Adipocyte (in vitro differentiated cells): ENCODE measurements around the gene RNF111.

ENCODE experiments used
- DNase-seq: peaks from one replicate; pipeline ENCODE4 v3.0.0-alpha.2; 2015; ENCODE audit warnings: low read depth
- H3K27me3 ChIP-seq: replicated peaks from 2 replicates; pipeline ENCODE4 v1.7.0; 2013; ENCODE audit warnings: mild to moderate bottlenecking, low read length, moderate library complexity; ENCODE audit not compliant: control insufficient read depth, insufficient read depth
- H3K36me3 ChIP-seq: 2 replicates; pipeline ENCODE4 v1.7.0; 2013; ENCODE audit warnings: low read length, mild to moderate bottlenecking, moderate library complexity; ENCODE audit not compliant: control insufficient read depth, insufficient read depth, severe bottlenecking
- H3K4me1 ChIP-seq: 2 replicates; pipeline ENCODE4 v1.7.0; 2013; ENCODE audit warnings: mild to moderate bottlenecking, low read length, moderate library complexity; ENCODE audit not compliant: control insufficient read depth, insufficient read depth
- H3K4me3 ChIP-seq: 2 replicates; pipeline ENCODE4 v1.7.0; 2013; ENCODE audit warnings: mild to moderate bottlenecking, low read length, moderate library complexity
- H3K9ac ChIP-seq: 2 replicates; pipeline ENCODE4 v1.7.0; 2013; ENCODE audit warnings: mild to moderate bottlenecking, low read length, moderate library complexity
- H3K9me3 ChIP-seq: 2 replicates; pipeline ENCODE4 v1.7.0; 2013; ENCODE audit warnings: mild to moderate bottlenecking, low read length, moderate library complexity; ENCODE audit not compliant: control insufficient read depth

RNF111 gene

GRCh38 chr15:59063042-59063441 lies 75.6 kb downstream of the RNF111 start:
- Histone ChIP-seq H3K9me3 (no peaks in the 10 kb centered on the region), H3K9ac (peak overlapping the region; percentile 60), H3K4me1 (peaks cover 28% of the 10 kb centered on the region), H3K4me3 (peak overlapping the region; percentile 59), H3K36me3 (peaks cover 77% of the 10 kb centered on the region), H3K27me3 (no peaks in the 10 kb centered on the region)
- no peak for DNase-seq

DNA sequence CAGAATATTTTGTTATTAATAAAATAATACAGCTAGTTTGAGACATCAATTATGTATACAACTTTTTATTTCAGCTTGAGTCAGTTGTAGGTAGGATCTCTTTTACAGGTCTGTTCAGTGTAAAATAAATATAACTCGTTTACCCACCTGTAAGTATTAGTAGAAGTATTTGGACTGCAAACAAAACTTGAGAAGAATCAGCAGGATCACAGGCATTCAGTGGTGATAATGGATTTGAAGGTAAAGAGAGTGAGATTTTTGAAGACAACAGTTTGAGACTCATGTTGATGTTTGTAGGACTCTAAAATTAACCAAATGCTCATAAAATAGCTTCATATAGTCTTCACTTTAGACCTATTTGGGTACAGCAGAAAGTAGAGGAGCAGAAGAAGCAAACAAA lies 82.0 kb downstream of the RNF111 start:
- no peaks in the 10 kb centered on the region for H3K9me3 ChIP-seq
- no peak overlapping the region for H3K4me3 ChIP-seq
- no peak overlapping the region for H3K9ac ChIP-seq
- DNase-seq: no peak
- H3K4me1 ChIP-seq: no peaks in the 10 kb centered on the region
- peaks cover 72% of the 10 kb centered on the region for H3K36me3 ChIP-seq
- H3K27me3 ChIP-seq: no peaks in the 10 kb centered on the region

DNA sequence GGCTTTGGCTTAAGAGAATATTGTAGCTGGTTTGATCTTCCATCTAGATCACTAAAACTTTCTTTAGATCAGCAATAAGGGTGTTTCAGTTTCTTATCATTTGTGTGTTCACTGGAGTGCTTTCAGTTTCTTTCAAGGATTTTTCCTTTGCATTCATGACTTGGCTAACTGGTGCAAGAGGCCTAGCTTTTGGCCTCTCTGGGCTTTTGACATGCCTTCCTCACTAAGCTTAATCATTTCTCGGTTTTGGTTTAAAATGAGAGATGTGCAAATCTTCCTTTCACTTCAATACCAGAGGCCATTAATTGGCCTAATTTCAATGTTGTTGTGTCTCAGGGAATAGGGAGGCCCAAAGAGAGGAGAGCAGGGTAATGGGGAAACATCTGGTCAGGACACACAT lies 87.1 kb downstream of the RNF111 start:
- Histone ChIP-seq H3K36me3 (peaks cover 61% of the 10 kb centered on the region), H3K4me1 (no peaks in the 10 kb centered on the region), H3K27me3 (no peaks in the 10 kb centered on the region), H3K4me3 (no peak overlapping the region), H3K9ac (no peak overlapping the region), H3K9me3 (no peaks in the 10 kb centered on the region)
- no peak for DNase-seq

GRCh38 chr15:59087731-59088130 lies 100.3 kb downstream of the RNF111 start:
- no peaks in the 10 kb centered on the region for H3K9me3 ChIP-seq
- no peaks in the 10 kb centered on the region for H3K4me1 ChIP-seq
- no peak overlapping the region for H3K4me3 ChIP-seq
- peaks cover 87% of the 10 kb centered on the region for H3K36me3 ChIP-seq
- no peak overlapping the region for H3K9ac ChIP-seq
- H3K27me3 ChIP-seq: no peaks in the 10 kb centered on the region
- DNase-seq: no peak

GRCh38 chr15:59094077-59094476 lies 106.6 kb downstream of the RNF111 start:
- no peaks in the 10 kb centered on the region for H3K4me1 ChIP-seq
- H3K9me3 ChIP-seq: no peaks in the 10 kb centered on the region
- H3K4me3 ChIP-seq: no peak overlapping the region
- DNase-seq: no peak
- no peak overlapping the region for H3K9ac ChIP-seq
- peaks cover 87% of the 10 kb centered on the region for H3K36me3 ChIP-seq
- no peaks in the 10 kb centered on the region for H3K27me3 ChIP-seq

DNA sequence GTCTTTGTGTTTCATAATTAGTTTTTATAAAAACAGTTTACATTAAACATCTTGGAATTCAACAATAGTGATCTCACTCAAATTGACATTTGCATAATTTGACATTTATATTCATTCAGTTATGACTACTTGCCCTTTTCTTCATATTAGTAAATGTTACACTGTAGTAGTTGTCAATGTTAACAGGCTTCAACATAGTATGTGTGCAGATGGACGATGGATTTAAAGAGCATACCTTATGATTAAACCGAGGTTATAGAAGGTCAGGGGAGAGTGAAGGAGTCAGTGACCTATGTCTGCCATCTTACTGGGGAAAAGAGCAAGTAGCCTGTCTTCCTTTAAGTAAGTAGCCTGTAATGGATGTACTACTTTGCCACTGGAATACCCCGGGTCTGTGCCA lies 109.0 kb downstream of the RNF111 start:
- no peaks in the 10 kb centered on the region for H3K9me3 ChIP-seq
- DNase-seq: no peak
- no peaks in the 10 kb centered on the region for H3K4me1 ChIP-seq
- H3K27me3 ChIP-seq: no peaks in the 10 kb centered on the region
- H3K9ac ChIP-seq: no peak overlapping the region
- H3K36me3 ChIP-seq: peaks cover 72% of the 10 kb centered on the region
- H3K4me3 ChIP-seq: no peak overlapping the region

DNA sequence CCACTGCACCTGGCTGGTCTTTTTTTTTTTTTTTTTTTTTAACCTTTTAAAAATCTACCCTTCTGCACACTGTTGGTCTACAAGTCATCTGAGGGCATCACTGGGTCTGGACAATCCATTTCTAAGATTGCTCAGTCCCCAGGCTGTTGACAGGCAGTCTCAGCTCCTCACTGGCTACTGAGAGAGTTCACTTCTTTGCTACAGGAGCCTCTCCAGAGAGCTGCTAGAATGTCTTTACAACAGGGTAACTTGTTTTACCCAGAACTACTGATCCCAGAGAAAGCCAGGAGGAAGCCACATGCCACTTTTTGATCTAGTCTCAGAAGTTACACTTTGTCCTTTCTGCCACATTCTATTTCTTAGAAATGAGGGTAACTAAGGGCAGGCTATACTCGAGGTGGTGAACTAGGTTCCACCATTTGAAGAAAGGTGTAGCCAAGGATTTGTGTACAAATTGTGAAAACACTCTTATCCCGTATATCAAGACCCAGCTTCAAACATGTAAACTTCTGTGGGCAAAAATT lies 111.8 kb downstream of the RNF111 start:
- H3K27me3 ChIP-seq: no peaks in the 10 kb centered on the region
- peaks cover 46% of the 10 kb centered on the region for H3K36me3 ChIP-seq
- DNase-seq: no peak
- no peak overlapping the region for H3K4me3 ChIP-seq
- H3K9me3 ChIP-seq: no peaks in the 10 kb centered on the region
- H3K4me1 ChIP-seq: no peaks in the 10 kb centered on the region
- H3K9ac ChIP-seq: no peak overlapping the region

GRCh38 chr15:59104602-59104911 lies 117.1 kb downstream of the RNF111 start:
- peaks cover 4% of the 10 kb centered on the region for H3K4me1 ChIP-seq
- peak overlapping the region; percentile 90 for H3K4me3 ChIP-seq
- H3K9me3 ChIP-seq: no peaks in the 10 kb centered on the region
- H3K9ac ChIP-seq: peak overlapping the region; percentile 74
- no peak for DNase-seq
- H3K27me3 ChIP-seq: no peaks in the 10 kb centered on the region
- H3K36me3 ChIP-seq: peaks cover 13% of the 10 kb centered on the region

DNA sequence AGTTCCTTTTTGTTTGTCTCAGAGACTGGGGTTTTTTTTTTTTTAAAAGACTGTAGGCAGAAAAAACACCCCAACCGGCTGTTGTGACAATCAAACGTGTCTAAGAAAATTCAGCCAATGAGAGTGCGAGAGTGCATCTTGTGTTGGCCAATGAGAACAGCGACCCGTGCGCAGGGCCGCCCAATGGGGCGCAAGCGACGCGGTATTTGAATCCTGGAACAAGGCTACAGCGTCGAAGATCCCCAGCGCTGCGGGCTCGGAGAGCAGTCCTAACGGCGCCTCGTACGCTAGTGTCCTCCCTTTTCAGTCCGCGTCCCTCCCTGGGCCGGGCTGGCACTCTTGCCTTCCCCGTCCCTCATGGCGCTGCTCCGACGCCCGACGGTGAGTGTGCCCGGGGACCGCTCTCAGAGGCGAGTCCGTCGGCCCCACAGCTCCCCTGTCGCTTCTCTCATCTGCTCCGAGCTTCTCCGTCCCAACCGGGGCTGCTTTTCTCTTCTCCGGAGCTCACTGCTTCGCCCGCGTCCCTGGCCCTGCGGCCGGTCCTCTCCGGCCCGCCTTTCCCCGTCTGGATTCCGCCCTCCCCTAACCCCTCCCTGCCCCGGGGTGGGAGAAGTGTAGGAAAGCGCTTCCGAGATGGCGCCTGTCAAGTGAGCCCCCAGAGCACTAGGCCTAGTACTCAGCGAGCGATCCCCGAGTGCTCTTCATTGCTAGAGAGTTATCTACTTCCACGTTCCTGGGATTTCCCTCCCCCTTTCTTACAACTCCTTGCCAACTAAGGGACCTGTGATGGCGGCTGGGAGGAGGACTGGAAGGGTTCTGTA lies 117.7 kb downstream of the RNF111 start, which contains the start of gene CCNB2:
Gene CCNB2 (plus strand): TSS at position 235 of the 821 bp plus-strand sequence. CDS start 123 bp downstream, at position 358.
- H3K4me1 ChIP-seq: peaks cover 4% of the 10 kb centered on the region
- no peaks in the 10 kb centered on the region for H3K27me3 ChIP-seq
- H3K9me3 ChIP-seq: no peaks in the 10 kb centered on the region
- H3K9ac ChIP-seq: peak within 1 kb of the TSS; percentile 79
- DNase-seq: peak; percentile 97
- H3K36me3 ChIP-seq: peaks cover 10% of the 10 kb centered on the region
- peak within 1 kb of the TSS; percentile 90 for H3K4me3 ChIP-seq

- Histone ChIP-seq H3K36me3 (peaks cover 5% of the 10 kb centered on the region), H3K9me3 (no peaks in the 10 kb centered on the region), H3K9ac (peak overlapping the region; percentile 79), H3K4me3 (peak overlapping the region; percentile 90), H3K27me3 (no peaks in the 10 kb centered on the region), H3K4me1 (peaks cover 4% of the 10 kb centered on the region)
- DNase-seq: no peak
These were observed 118.4 kb downstream of the RNF111 start for GRCh38 chr15:59105854-59106253.

DNA sequence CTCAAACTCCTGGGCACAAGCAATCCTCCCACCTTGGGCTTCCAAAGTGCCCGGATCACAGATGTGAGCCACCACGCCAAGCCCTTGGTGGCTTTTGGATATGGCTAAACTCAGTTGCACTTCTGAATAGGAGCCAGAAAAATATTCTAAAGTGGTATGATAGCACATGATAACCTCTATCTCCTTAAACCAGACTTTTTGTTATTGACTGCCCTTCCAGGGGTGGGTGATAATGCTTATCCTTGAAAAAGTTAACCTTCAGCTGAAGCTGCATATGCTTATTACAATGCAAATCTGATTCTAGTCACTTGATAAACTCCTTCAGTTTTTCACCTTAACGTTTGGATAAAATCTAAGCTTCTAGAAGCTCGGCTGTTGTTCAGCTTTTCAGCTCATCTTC lies 123.8 kb downstream of the RNF111 start:
- H3K36me3 ChIP-seq: peaks cover 10% of the 10 kb centered on the region
- DNase-seq: no peak
- no peaks in the 10 kb centered on the region for H3K4me1 ChIP-seq
- H3K9me3 ChIP-seq: no peaks in the 10 kb centered on the region
- no peaks in the 10 kb centered on the region for H3K27me3 ChIP-seq
- no peak overlapping the region for H3K4me3 ChIP-seq
- H3K9ac ChIP-seq: no peak overlapping the region
